Stomach smooth muscle (tissue), 2 donors: ENCODE data around the gene CNOT3.
A peak's percentile ranks its signal among the peaks of the same experiment; 100 is the strongest.
"Not testable (repeated sequence)": the region's sequence is repeated elsewhere in the genome, so short reads cannot be mapped to it uniquely, and the experiment has no call there.

Source experiments
- H3K27ac ChIP-seq: one replicate; pipeline ENCODE4 v1.7.0; 2013; ENCODE audit warnings: mild to moderate bottlenecking, low read length, inconsistent platforms
- H3K27me3 ChIP-seq, 2 donors: one replicate each; pipeline ENCODE4 v1.7.0; 2013; ENCODE audit warnings: low read length in 2 of 2; ENCODE audit not compliant: insufficient read depth in 2 of 2, control insufficient read depth in 1 of 2
- H3K36me3 ChIP-seq, 2 donors: one replicate each; pipeline ENCODE4 v1.7.0; 2013; ENCODE audit warnings: low read length in 2 of 2; ENCODE audit not compliant: control insufficient read depth in 2 of 2, insufficient read depth in 2 of 2
- H3K4me1 ChIP-seq: one replicate; pipeline ENCODE4 v1.7.0; 2013; ENCODE audit warnings: low read length; ENCODE audit not compliant: control insufficient read depth, insufficient read depth
- H3K4me3 ChIP-seq, 2 donors: one replicate each; pipeline ENCODE4 v1.7.0; 2013; ENCODE audit warnings: low read length in 2 of 2
- H3K9ac ChIP-seq, 2 donors: one replicate each; pipeline ENCODE4 v1.7.0; 2013; ENCODE audit warnings: low read length in 2 of 2, mild to moderate bottlenecking in 1 of 2
- H3K9me3 ChIP-seq, 2 donors: one replicate each; pipeline ENCODE4 v1.7.0; 2013; ENCODE audit warnings: low read length in 2 of 2; ENCODE audit not compliant: control insufficient read depth in 2 of 2
- donor health status: healthy.
- donor health status: Pancreatic carcinoma.

Gene CNOT3

DNA sequence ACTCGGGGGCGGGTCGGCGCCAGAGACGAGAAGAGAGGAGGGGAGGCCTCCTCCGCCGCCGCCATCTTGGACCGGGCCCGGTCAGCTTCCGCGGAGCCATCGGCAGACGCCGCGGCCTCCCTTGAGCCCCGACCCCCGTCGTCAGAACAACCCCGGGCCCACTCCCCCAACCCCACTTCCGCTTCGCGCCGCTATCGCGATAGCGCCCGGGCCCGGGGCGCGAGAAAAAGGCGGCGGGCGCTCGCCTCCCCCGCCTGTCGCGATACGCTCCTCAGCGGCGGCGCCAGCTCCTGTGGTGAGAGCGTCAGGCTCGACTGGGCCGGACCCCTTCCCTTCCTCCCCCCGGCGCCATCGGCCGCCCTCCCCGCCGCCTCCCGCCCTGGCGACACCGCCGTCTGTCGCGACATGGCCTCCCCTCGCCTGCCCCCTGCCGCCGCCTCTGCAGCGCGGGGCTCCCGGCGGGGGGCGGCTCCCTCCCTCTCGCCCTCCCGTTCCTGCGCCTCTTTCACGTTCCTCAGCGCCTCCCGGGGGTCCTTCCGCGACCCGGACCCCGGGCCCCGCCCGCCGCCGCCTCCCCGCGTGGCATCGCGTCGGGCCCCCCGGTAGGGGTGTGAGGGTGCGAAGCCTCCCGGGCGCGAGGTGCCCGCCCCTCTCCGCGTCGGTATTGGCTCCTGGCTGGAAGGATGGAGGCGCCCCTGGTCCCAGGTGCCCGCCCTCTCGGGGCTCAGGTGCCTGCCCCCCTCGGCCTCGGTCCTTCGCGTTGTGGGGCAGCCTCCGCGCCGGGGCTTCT lies at the start of gene CNOT3:
Gene CNOT3, plus strand, starts transcription at position 64 of the 790 bp plus-strand sequence. CDS start 5,217 bp downstream, outside the sequence.
- H3K27ac ChIP-seq = peak within 1 kb of the TSS; percentile 88
- no peaks in the 10 kb centered on the region for H3K9me3 ChIP-seq
- H3K4me1 ChIP-seq = peaks cover 35% of the 10 kb centered on the region
- H3K9ac ChIP-seq = peak within 1 kb of the TSS; percentile 81 to 86
- peaks cover 0 to 5% of the 10 kb centered on the region in 2 donors for H3K27me3 ChIP-seq
- peak within 1 kb of the TSS; percentile 84 to 85 for H3K4me3 ChIP-seq
- H3K36me3 ChIP-seq = peaks cover 9 to 10% of the 10 kb centered on the region in 2 donors

DNA sequence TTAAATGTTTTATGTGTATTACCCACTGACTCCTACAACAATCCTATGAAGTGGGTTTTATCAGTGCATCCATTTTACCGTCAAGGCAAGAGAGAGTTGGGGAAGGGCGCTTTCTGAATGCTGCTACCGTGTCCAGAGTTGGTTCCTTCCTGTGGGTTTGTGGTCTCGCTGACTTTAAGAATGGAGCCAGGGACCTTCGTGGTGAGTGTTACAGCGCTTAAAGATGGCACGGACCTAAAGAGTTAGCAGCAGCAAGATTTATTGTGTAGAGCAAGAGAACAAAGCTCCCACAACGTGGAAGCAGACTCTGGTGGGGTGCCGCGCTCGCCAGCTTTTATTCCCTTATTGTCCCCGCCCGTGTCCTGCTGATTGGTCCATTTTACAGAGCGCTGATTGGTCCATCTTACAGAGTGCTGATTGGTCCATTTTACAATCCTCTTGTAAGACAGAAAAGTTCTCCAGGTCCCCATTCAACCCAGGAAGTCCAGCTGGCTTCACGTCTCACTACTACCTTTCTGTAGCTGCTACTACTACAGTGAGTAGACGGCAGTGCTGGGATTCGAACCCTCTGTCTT lies 43.0 kb upstream of the CNOT3 start:
- peaks cover 0 to 2% of the 10 kb centered on the region in 2 donors for H3K9me3 ChIP-seq
- H3K9ac ChIP-seq = no peak overlapping the region
- peaks cover 11 to 16% of the 10 kb centered on the region in 2 donors for H3K27me3 ChIP-seq
- no peak overlapping the region for H3K27ac ChIP-seq
- H3K36me3 ChIP-seq = no peaks in the 10 kb centered on the region
- H3K4me3 ChIP-seq = no peak overlapping the region
- peaks cover 8% of the 10 kb centered on the region for H3K4me1 ChIP-seq

DNA sequence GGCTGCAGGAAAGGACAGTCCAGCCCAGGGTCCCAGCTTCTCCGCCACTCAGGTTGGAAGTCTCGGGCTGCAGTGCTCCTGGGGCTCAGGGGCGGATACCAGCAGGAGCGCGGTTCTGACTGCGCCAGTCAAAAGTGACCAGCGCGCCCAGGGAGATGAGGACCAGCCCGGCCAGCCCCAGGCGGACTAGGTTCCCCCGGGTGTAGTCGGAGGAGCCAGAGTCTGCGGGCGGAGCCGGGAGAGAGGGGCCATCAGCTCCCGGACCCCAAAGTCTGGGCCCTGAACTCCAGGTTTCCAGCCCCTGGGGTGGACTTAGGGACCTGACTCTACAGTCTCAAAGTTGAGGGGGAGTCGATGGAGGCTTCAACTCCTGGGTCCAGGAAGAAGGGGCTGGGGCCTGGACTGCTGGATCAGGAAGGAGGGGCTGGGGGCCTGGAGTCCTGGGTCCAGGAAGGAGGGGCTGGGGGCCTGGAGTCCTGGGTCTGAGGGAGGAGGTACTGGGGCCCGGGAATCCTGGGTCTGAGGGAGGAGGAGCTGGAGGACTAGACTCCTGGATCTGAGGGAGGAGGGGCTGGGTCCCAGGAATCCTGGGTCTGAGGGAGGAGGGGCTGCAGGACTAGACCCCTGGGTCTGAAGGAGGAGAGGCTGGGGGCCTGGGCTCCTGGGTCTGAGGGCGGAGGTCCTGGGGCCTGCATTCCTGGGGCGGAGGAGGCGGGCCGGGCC lies 42.3 kb upstream of the CNOT3 start:
- Histone ChIP-seq H3K4me3 (peak overlapping the region in 1 of 2 donors; percentile 61), H3K36me3 (no peaks in the 10 kb centered on the region), H3K9ac (no peak overlapping the region), H3K4me1 (peaks cover 8% of the 10 kb centered on the region), H3K27me3 (peaks cover 11 to 16% of the 10 kb centered on the region in 2 donors), H3K9me3 (peaks cover 0 to 2% of the 10 kb centered on the region in 2 donors), H3K27ac (no peak overlapping the region)

DNA sequence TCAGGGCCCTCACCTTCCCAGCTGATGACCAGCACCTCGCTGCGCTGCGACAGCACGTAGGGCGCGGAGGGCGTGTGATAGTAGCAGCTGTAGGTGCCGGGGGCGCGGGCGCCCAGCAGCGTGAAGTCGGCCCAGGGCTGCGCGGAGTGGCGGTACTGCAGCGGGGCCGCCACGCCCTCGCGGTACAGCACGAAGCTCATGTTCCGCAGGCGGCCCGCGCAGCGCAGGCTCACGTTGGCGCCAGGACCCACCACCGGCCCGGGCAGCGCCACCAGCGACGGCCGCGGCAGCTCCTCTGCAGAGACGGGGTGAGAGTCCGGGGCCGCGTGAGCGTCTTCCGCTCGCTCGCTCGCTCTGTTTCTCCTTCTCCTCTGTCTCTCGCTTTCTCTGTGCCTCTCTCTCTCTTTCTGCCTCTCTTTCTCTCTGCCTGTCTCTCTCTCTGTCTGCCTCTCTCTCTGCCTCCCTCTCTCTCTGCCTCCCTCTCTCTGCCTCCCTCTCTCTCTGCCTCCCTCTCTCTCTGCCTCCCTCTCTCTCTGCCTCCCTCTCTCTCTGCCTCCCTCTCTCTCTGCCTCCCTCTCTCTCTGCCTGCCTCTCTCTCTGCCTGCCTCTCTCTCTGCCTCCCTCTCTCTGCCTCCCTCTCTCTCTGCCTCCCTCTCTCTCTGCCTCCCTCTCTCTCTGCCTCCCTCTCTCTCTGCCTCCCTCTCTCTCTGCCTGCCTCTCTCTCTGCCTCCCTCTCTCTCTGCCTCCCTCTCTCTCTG lies 41.5 kb upstream of the CNOT3 start:
- H3K9ac ChIP-seq, H3K27ac ChIP-seq, H3K9me3 ChIP-seq, H3K36me3 ChIP-seq, H3K4me1 ChIP-seq: not testable (repeated sequence)
- Histone ChIP-seq H3K4me3 (peak overlapping the region in 1 of 2 donors; percentile 61), H3K27me3 (peaks cover 11 to 16% of the 10 kb centered on the region in 2 donors)

DNA sequence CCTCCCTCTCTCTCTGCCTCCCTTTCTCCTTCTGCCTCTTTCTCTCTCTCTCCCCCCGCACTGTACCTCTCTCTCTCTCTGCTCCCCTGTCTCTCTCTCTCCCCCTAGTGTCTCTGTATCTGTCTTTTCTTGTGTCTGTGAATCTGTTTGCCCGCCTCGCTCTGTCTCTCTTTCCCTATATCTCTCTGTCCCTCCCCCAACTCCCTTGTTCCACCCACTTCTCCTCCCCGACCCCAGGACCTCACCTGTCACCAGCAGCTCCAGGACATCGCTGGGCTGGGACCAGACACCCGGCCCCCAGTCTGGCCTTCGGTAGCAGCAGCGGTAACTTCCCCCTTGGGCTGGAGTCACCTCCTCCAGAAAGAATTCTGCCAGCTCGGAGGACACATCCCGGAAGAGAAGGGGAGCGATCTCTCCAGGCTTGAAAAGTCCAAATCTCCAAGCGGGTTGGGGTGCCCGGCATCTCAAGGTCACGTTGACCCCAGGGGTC lies 40.9 kb upstream of the CNOT3 start:
- Histone ChIP-seq H3K4me3 (peak overlapping the region in 1 of 2 donors; percentile 29), H3K36me3 (no peaks in the 10 kb centered on the region), H3K27me3 (peaks cover 11 to 16% of the 10 kb centered on the region in 2 donors), H3K9ac (no peak overlapping the region), H3K27ac (no peak overlapping the region), H3K4me1 (peaks cover 8% of the 10 kb centered on the region), H3K9me3 (peaks cover 0 to 2% of the 10 kb centered on the region in 2 donors)

DNA sequence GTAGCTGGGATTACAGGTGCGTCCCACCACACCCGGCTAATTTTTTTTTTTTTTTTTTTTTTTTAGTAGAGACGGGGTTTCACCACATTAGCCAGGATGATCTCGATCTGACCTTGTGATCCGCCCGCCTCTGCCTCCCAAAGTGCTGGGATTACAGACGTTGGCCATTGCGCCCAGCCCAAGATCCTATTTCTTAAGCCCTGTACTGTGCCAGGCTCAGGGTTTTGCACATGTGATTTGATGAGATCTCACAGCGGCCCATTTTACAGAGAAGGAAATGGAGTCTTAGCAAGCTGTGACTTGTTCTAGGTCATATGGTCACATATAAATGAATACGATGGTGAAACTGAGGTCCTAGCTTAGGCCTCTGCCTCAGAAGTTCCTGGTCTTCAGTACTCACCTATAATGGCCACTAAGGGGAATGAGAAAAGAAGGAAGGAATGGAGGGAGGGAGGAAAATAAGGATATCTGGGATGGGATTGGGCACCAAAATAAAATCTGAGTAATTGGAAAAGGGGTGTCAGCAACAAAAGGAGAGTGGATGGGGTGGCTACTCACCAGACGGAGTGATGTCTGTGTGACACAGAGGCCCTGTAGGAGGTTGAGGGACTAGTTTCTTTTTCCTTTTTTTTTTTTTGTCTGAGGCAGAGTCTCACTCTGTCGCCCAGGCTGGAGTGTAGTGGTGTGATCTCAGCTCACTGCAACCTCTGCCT lies 38.2 kb upstream of the CNOT3 start:
- Histone ChIP-seq H3K4me1 (peaks cover 19% of the 10 kb centered on the region), H3K27me3 (peaks cover 10 to 16% of the 10 kb centered on the region in 2 donors), H3K9me3 (peaks cover 0 to 1% of the 10 kb centered on the region in 2 donors), H3K9ac (no peak overlapping the region), H3K27ac (no peak overlapping the region), H3K36me3 (no peaks in the 10 kb centered on the region), H3K4me3 (no peak overlapping the region)

DNA sequence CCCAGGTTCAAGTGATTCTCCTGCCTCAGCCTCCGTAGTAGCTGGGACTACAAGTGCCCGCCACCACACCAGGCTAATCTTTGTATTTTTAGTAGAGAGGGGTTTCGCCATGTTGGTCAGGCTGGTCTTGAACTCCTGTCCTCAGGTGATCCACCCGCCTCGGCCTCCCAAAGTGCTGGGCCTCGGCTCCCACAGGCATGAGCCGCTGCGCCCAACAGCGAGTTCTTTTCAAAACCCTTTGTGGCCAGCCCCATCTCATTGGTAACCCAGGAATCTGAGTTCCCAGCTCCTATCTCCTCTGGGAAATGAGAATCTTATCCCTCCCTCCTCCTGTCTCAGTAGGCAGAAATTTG lies 37.7 kb upstream of the CNOT3 start:
- H3K9ac ChIP-seq, H3K9me3 ChIP-seq, H3K27ac ChIP-seq, H3K36me3 ChIP-seq, H3K4me3 ChIP-seq: not testable (repeated sequence)
- Histone ChIP-seq H3K27me3 (peaks cover 7 to 12% of the 10 kb centered on the region in 2 donors), H3K4me1 (peaks cover 19% of the 10 kb centered on the region)

DNA sequence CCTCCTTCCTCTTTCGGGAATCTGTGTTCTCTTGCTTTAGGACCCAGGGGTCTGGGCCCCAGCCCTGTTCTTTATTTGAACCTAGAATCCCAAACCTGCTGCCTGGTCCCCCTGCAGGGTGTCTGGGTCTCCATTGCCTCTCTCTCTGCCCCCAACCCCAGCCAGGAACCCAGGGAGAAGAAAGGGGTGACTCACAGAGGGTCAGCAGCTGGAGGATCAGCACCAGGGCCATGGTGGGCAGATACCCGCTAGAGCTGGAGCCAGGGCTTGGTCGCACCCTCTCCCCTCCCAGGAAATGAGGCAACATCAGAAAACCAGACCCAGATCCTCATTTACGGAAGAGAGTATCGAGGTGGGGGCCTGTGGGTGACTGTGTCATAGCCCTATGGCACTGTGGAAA lies 37.0 kb upstream of the CNOT3 start, which contains the start of gene OSCAR:
Gene OSCAR, minus strand, starts transcription at position 243 of the 400 bp plus-strand sequence. Its CDS starts 11 bp downstream, at position 232.
- Histone ChIP-seq H3K4me1 (peaks cover 17% of the 10 kb centered on the region), H3K9ac (no peak within 1 kb of the TSS), H3K36me3 (peaks cover under 1 to 1% of the 10 kb centered on the region in 2 donors), H3K27ac (no peak within 1 kb of the TSS), H3K27me3 (peaks cover 4 to 9% of the 10 kb centered on the region in 2 donors), H3K9me3 (no peaks in the 10 kb centered on the region), H3K4me3 (no peak within 1 kb of the TSS)

DNA sequence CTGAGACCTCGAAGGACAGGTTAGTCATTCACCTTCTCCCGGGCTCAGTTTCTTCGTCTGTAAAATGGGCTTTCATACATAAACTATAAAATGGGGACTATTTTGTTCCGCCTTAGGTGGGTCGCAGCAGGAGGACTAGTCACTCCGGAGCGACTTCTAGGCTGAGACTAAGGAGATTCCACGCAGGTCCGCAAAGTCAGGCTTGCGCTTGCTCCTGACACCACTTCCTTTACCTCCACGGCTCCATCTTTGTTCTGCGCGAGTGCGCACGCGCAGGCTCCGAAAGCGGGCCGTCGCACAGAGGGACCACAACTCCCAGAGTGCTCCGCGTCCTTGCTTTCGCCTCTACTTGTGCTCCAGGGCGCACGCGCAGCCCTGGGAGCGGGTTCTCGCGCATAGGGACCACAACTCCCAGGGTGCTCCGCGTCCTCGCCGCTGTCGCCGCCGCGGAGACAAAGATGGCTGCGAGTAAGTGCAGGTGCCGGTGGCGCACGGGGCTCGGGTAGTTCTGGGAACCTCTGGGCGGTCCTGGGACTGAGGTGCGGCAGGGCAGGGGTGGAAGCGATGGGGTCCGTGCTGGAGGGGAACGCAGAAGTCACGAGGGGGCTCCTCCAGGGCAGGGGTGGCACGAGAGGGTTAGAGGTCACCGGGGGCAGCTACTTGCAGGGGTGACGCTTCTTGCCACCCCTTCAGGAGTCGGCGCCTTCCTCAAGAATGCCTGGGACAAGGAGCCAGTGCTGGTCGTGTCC lies 35.0 kb upstream of the CNOT3 start, which contains the start of gene NDUFA3:
Gene NDUFA3, plus strand, starts transcription at position 435 of the 749 bp plus-strand sequence. Its CDS starts 24 bp downstream, at position 459.
- Histone ChIP-seq H3K36me3 (peaks cover 7 to 11% of the 10 kb centered on the region in 2 donors), H3K27ac (peak within 1 kb of the TSS; percentile 55), H3K27me3 (no peaks in the 10 kb centered on the region), H3K4me1 (peaks cover 11% of the 10 kb centered on the region), H3K4me3 (peak within 1 kb of the TSS; percentile 97 to 99), H3K9ac (peak within 1 kb of the TSS; percentile 81 to 94), H3K9me3 (no peaks in the 10 kb centered on the region)
